GM12878 (cell line): Measurements from ENCODE around the gene RMND5A. TPM values are rescaled to one million over a fixed set of nuclear protein-coding genes. Genes with fewer than 3 reads are reported as not detected.

Source experiments
- ATAC-seq: fragments of 200-7000 bp; cut with Tn5 transposase; 3 replicates; pipeline ENCODE4 v1.9.1; 2020; ENCODE audit warnings: mild to moderate bottlenecking, moderate library complexity
- BruUV-seq: library from RNA; stranded (reverse); fragments of 400-500 nt; replicated peaks from 2 replicates; lab custom pipeline; 2021; lab: Mats Ljungman, UMichigan
- CTCF ChIA-PET: fragments of 300-600 bp; sonication (Branson Sonifier 250); formaldehyde crosslinking; extraction: SDS; loops from one replicate; lab custom pipeline; 2021; ENCODE audit warnings: inconsistent platforms; lab: Yijun Ruan, JAX
- POLR2A ChIA-PET: fragments of 350-600 bp; formaldehyde crosslinking; extraction: SDS; loops from one replicate; lab custom pipeline; 2021; ENCODE audit warnings: inconsistent platforms; lab: Charles Lee
- RAD21 ChIA-PET: fragments of 300-600 bp; sonication (Branson Sonifier 250); formaldehyde crosslinking; loops from one replicate; lab custom pipeline; 2023; ENCODE audit warnings: antibody characterized with exemption; ENCODE audit not compliant: unreplicated experiment; lab: Charles Lee
- SMC1A ChIA-PET: fragments of 300-600 bp; sonication (Branson Sonifier 250); formaldehyde crosslinking; loops from one replicate; lab custom pipeline; 2023; ENCODE audit not compliant: unreplicated experiment, uncharacterized antibody; lab: Charles Lee
- DNase-seq: peaks from one replicate; pipeline ENCODE4 v3.0.0-alpha.2; 2011; ENCODE audit warnings: low read depth, low spot score
- FAIRE-seq: peaks from 3 replicates; lab custom pipeline; 2011; peaks lifted over from hg19 to GRCh38; lab: Jason Lieb, UNC
- H2AFZ ChIP-seq: 2 replicates; pipeline ENCODE4 v1.6.0; 2011; ENCODE audit warnings: low read depth, low read length, control low read depth; ENCODE audit not compliant: control insufficient read depth
- H3K27ac ChIP-seq: 2 replicates; pipeline ENCODE4 v1.5.1; 2011; ENCODE audit warnings: control low read depth; ENCODE audit not compliant: control insufficient read depth, insufficient read depth
- H3K27me3 ChIP-seq, 2 experiments: replicated peaks in 1 of 2; 2 replicates each; pipeline versions ENCODE4 v1.6.0 to v1.6.1; 2011; ENCODE audit warnings: low read length in 1 of 2; ENCODE audit not compliant: control insufficient read depth in 2 of 2, insufficient read depth in 2 of 2
- H3K36me3 ChIP-seq, 2 experiments: 2 replicates each; pipeline ENCODE4 v1.5.1; 2011; ENCODE audit warnings: low read length in 1 of 2; ENCODE audit not compliant: control insufficient read depth in 2 of 2, insufficient read depth in 2 of 2
- H3K4me1 ChIP-seq: 2 replicates; pipeline ENCODE4 v1.6.1; 2011; ENCODE audit warnings: mild to moderate bottlenecking, low read length, moderate library complexity, mixed read lengths; ENCODE audit not compliant: control insufficient read depth, insufficient read depth
- H3K4me2 ChIP-seq: 2 replicates; pipeline ENCODE4 v1.6.0; 2011; ENCODE audit warnings: control low read depth; ENCODE audit not compliant: control insufficient read depth, insufficient read depth
- H3K4me3 ChIP-seq: fragments of 200-600 bp; sonication (generic); 2 replicates; pipeline ENCODE4 v1.5.1; 2016
- H3K79me2 ChIP-seq: 2 replicates; pipeline ENCODE4 v1.6.0; 2011; ENCODE audit warnings: low read length; ENCODE audit not compliant: control insufficient read depth, insufficient read depth
- H3K9ac ChIP-seq: 2 replicates; pipeline ENCODE4 v1.8.0; 2011; ENCODE audit warnings: low read length, control low read depth, mixed read lengths; ENCODE audit not compliant: control insufficient read depth, insufficient read depth
- H3K9me3 ChIP-seq: replicated peaks from 3 replicates; pipeline ENCODE4 v1.5.1; 2011; ENCODE audit warnings: mild to moderate bottlenecking, low read length; ENCODE audit not compliant: control insufficient read depth, insufficient read depth
- H4K20me1 ChIP-seq: 2 replicates; pipeline ENCODE4 v1.6.0; 2011; ENCODE audit not compliant: control insufficient read depth, insufficient read depth
- IKZF2 ChIP-seq, 2 experiments: fragments of 450-650 bp; IDR thresholded peaks; 2 replicates each; pipeline ENCODE4 v1.6.1; 2017; ENCODE audit warnings: mild to moderate bottlenecking in 2 of 2, moderate library complexity in 2 of 2
- JUNB ChIP-seq: IDR thresholded peaks from 2 replicates; pipeline ENCODE4 v1.6.1; 2016; ENCODE audit warnings: antibody characterized with exemption, mild to moderate bottlenecking
- KAT2A ChIP-seq: conservative IDR thresholded peaks from 2 replicates; pipeline ENCODE4 v1.6.1; 2011; ENCODE audit warnings: low read depth, low read length; ENCODE audit not compliant: control insufficient read depth
- KDM1A ChIP-seq: fragments of 200-600 bp; sonication (generic); IDR thresholded peaks from 2 replicates; pipeline ENCODE4 v1.6.1; 2016; ENCODE audit warnings: borderline replicate concordance
- RAD51 ChIP-seq: fragments of 450-650 bp; IDR thresholded peaks from 2 replicates; pipeline ENCODE4 v1.6.1; 2016; ENCODE audit warnings: moderate library complexity, mild to moderate bottlenecking, inconsistent platforms
- TCF3 ChIP-seq: IDR thresholded peaks from 2 replicates; pipeline ENCODE4 v1.6.1; 2012; ENCODE audit warnings: low read depth, mild to moderate bottlenecking, low read length, borderline replicate concordance; ENCODE audit not compliant: insufficient read depth
- WGBS: methylation state at CpG from one replicate; pipeline ENCODE4 v1.1.6; 2016; ENCODE audit warnings: low lambda C conversion rate; ENCODE audit not compliant: insufficient replicate concordance, insufficient coverage; ENCODE audit errors: missing lambda C conversion rate; 5-methylcytosine and 5-hydroxymethylcytosine counted together
- in situ Hi-C: fragments of 300-500 bp; cut with MboI; formaldehyde crosslinking; loops from 9 replicates; pipeline ENCODE4 v1.14.3; 2018; ENCODE audit warnings: mixed read lengths
- intact Hi-C: fragments of 100-400 bp; cut with micrococcal nuclease; formaldehyde crosslinking; loops from one replicate; pipeline ENCODE4 v1.14.2; 2022; ENCODE audit not compliant: unreplicated experiment
- polyA plus RNA-seq, 11 experiments: library from polyadenylated mRNA; depleted of rRNA in 4 of 11; unstranded in 6 of 11; stranded (reverse) in 5 of 11; fragments of >200 nt; fragmentation: Nextera tagmentation in 4 of 11; fragmentation: Illumina TruSeq in 1 of 11; extraction: Ambion mirVana in 4 of 11; extraction: Trizol in 1 of 11; gene quantifications; 1 replicate in 1 of 11; 2 replicates in 10 of 11; pipeline versions ENCODE4 v1.2.1 to v1.2.3, GENCODE V29; 2011 to 2016; ENCODE audit warnings: inconsistent platforms in 2 of 11, missing spikeins in 2 of 11, low read depth in 1 of 11
- total RNA-seq, 4 experiments: library from RNA; depleted of rRNA in 3 of 4; stranded (reverse); fragments of >200 nt in 3 of 4; fragmentation: Illumina TruSeq in 1 of 4; extraction: Trizol in 1 of 4; gene quantifications; 2 replicates each; pipeline versions ENCODE4 v1.2.1 to v1.2.3, GENCODE V29; 2013 to 2021
- TF ChIP-seq, protein P1 (sequence below): fragments of 450-650 bp; IDR thresholded peaks from 2 replicates; pipeline ENCODE4 v1.6.1; 2017; ENCODE audit warnings: mild to moderate bottlenecking, moderate library complexity
- TF ChIP-seq, protein P2 (sequence below): IDR thresholded peaks from 2 replicates; pipeline ENCODE4 v1.6.1; 2012; ENCODE audit warnings: low read length, inconsistent platforms
- TF ChIP-seq, protein P3 (sequence below): fragments of 450-650 bp; IDR thresholded peaks from 2 replicates; pipeline ENCODE4 v1.6.1; 2017; ENCODE audit warnings: mild to moderate bottlenecking, low read depth, inconsistent platforms; ENCODE audit not compliant: poor library complexity, severe bottlenecking
- TF ChIP-seq, protein P4 (sequence below), 3 experiments: IDR thresholded peaks in 2 of 3; conservative IDR thresholded peaks in 1 of 3; 2 replicates each; pipeline ENCODE4 v1.5.1; 2011; ENCODE audit warnings: low read depth in 3 of 3, low read length in 3 of 3, mild to moderate bottlenecking in 3 of 3, control low read depth in 2 of 3, moderate library complexity in 2 of 3, inconsistent platforms in 1 of 3, mixed read lengths in 1 of 3; ENCODE audit not compliant: control insufficient read depth in 2 of 3, insufficient read depth in 1 of 3; ENCODE audit errors: extremely low read depth in 1 of 3

RMND5A gene
- total and polyA plus RNA-seq, 10 of the 15 experiments (the other 5 are each of a cell fraction or from before 2014, with no cell fraction given) = 8.3 to 33.6 (median 23.2) TPM

DNA sequence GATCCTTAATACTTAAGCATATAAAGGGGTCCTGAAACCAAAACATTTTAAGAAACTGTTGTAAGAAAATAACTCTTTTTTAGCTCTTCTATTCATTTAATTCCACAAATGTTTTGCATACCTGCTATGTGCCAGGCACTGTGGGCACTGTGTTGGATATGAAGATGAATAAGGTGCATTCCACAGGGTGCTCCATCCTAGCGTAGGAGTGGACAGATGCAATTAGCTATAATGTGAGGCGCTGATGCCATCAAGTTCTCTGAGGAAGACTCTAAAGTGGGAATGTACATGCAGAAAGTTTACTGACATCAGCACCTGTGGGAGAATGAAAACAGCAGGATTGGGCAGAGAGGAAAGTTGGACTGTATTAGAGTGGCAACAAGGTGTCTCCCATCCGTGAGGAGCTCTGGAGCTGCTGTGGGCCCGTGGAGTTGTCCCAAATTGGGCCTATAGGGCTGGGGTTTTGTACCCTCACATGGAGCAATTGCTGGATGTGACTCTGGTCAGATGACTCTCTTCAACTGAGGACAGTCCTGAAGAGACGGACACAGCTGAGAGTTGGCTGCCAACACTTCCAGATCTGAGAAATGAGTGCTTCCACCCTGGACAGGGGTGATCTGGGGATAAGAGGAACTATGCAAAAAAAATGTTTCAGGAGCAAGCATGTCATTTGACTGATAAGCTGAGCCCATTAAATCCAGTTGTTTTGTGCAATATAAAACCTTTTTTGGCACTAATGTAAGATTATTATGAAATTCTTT is 48.3 kb downstream of the RMND5A start:
- no peaks in the 10 kb centered on the region for H3K79me2 ChIP-seq
- CTCF ChIA-PET = interaction anchor here (1.4 to 1.9 kb wide), 2 partner anchors 15 to 16 kb away, joined by 3 to 6 read pairs; no protein-coding TSS in a partner anchor
- RAD21 ChIA-PET = interaction anchor here (2.0 kb wide), 1 partner anchor 39 kb away, joined by 6 read pairs; no protein-coding TSS in a partner anchor
- BruUV-seq = TSS peak; percentile 11
- POLR2A ChIA-PET = interaction anchor here (0.6 kb wide), 1 partner anchor 52 kb away, joined by 3 read pairs; no protein-coding TSS in a partner anchor
- WGBS = 97% methylated on average over 5 of the region's 5 CpGs
- FAIRE-seq (no peak), ATAC-seq (no peak)
- no peak for TF ChIP-seq RAD51
- TF ChIP-seq KAT2A = no peak
- TF ChIP-seq, protein P1, sequence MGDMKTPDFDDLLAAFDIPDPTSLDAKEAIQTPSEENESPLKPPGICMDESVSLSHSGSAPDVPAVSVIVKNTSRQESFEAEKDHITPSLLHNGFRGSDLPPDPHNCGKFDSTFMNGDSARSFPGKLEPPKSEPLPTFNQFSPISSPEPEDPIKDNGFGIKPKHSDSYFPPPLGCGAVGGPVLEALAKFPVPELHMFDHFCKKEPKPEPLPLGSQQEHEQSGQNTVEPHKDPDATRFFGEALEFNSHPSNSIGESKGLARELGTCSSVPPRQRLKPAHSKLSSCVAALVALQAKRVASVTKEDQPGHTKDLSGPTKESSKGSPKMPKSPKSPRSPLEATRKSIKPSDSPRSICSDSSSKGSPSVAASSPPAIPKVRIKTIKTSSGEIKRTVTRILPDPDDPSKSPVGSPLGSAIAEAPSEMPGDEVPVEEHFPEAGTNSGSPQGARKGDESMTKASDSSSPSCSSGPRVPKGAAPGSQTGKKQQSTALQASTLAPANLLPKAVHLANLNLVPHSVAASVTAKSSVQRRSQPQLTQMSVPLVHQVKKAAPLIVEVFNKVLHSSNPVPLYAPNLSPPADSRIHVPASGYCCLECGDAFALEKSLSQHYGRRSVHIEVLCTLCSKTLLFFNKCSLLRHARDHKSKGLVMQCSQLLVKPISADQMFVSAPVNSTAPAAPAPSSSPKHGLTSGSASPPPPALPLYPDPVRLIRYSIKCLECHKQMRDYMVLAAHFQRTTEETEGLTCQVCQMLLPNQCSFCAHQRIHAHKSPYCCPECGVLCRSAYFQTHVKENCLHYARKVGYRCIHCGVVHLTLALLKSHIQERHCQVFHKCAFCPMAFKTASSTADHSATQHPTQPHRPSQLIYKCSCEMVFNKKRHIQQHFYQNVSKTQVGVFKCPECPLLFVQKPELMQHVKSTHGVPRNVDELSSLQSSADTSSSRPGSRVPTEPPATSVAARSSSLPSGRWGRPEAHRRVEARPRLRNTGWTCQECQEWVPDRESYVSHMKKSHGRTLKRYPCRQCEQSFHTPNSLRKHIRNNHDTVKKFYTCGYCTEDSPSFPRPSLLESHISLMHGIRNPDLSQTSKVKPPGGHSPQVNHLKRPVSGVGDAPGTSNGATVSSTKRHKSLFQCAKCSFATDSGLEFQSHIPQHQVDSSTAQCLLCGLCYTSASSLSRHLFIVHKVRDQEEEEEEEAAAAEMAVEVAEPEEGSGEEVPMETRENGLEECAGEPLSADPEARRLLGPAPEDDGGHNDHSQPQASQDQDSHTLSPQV = no peak
- TF ChIP-seq, protein P2, sequence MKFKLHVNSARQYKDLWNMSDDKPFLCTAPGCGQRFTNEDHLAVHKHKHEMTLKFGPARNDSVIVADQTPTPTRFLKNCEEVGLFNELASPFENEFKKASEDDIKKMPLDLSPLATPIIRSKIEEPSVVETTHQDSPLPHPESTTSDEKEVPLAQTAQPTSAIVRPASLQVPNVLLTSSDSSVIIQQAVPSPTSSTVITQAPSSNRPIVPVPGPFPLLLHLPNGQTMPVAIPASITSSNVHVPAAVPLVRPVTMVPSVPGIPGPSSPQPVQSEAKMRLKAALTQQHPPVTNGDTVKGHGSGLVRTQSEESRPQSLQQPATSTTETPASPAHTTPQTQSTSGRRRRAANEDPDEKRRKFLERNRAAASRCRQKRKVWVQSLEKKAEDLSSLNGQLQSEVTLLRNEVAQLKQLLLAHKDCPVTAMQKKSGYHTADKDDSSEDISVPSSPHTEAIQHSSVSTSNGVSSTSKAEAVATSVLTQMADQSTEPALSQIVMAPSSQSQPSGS = no peak
- TF ChIP-seq TCF3 = no peak
- no peak for TF ChIP-seq KDM1A
- TF ChIP-seq IKZF2 (IDR thresholded peaks at IDR 0.05) = no peak
- TF ChIP-seq, protein P3, sequence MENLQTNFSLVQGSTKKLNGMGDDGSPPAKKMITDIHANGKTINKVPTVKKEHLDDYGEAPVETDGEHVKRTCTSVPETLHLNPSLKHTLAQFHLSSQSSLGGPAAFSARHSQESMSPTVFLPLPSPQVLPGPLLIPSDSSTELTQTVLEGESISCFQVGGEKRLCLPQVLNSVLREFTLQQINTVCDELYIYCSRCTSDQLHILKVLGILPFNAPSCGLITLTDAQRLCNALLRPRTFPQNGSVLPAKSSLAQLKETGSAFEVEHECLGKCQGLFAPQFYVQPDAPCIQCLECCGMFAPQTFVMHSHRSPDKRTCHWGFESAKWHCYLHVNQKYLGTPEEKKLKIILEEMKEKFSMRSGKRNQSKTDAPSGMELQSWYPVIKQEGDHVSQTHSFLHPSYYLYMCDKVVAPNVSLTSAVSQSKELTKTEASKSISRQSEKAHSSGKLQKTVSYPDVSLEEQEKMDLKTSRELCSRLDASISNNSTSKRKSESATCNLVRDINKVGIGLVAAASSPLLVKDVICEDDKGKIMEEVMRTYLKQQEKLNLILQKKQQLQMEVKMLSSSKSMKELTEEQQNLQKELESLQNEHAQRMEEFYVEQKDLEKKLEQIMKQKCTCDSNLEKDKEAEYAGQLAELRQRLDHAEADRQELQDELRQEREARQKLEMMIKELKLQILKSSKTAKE = no peak
- no peak for TF ChIP-seq JUNB
- TF ChIP-seq, protein P4, sequence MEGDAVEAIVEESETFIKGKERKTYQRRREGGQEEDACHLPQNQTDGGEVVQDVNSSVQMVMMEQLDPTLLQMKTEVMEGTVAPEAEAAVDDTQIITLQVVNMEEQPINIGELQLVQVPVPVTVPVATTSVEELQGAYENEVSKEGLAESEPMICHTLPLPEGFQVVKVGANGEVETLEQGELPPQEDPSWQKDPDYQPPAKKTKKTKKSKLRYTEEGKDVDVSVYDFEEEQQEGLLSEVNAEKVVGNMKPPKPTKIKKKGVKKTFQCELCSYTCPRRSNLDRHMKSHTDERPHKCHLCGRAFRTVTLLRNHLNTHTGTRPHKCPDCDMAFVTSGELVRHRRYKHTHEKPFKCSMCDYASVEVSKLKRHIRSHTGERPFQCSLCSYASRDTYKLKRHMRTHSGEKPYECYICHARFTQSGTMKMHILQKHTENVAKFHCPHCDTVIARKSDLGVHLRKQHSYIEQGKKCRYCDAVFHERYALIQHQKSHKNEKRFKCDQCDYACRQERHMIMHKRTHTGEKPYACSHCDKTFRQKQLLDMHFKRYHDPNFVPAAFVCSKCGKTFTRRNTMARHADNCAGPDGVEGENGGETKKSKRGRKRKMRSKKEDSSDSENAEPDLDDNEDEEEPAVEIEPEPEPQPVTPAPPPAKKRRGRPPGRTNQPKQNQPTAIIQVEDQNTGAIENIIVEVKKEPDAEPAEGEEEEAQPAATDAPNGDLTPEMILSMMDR (IDR thresholded peaks at IDR 0.05 in 2 of 3, conservative IDR thresholded peaks at IDR 0.05 in 1 of 3; ENCODE audit: control insufficient read depth in 2 of 3, extremely low read depth in 1 of 3, insufficient read depth in 1 of 3, low read depth in 3 of 3, low read length in 3 of 3) = no peak
- TF ChIP-seq, all 136 proteins: peak for 0
- Histone ChIP-seq H4K20me1 (no peaks in the 10 kb centered on the region), H3K4me2 (no peak overlapping the region), H2AFZ (no peak overlapping the region), H3K9ac (no peak overlapping the region), H3K27ac (no peak overlapping the region), H3K9me3 (no peaks in the 10 kb centered on the region), H3K4me1 (no peaks in the 10 kb centered on the region), H3K36me3 (peaks cover 11 to 31% of the 10 kb centered on the region in 2 experiments), H3K27me3 (no peaks in the 10 kb centered on the region), H3K4me3 (no peak overlapping the region)
- in situ Hi-C loops = no loop called here
- intact Hi-C loops = no loop called here
- SMC1A ChIA-PET = interaction anchor here (0.6 to 1.3 kb wide), 5 partner anchors 13 to 280 kb away, joined by 3 to 5 read pairs (median 4); no protein-coding TSS in a partner anchor
- DNase-seq = no peak
